BJ (cell line): ENCODE results near the gene NDUFS8. TPM values are rescaled to one million over a fixed set of nuclear protein-coding genes. Genes with fewer than 3 reads are reported as not detected.

Source experiments
- CTCF ChIA-PET: fragments of 350-600 bp; formaldehyde crosslinking; extraction: SDS; loops from one replicate; lab custom pipeline; 2021; ENCODE audit warnings: antibody characterized with exemption, inconsistent platforms; lab: Yijun Ruan, JAX
- POLR2A ChIA-PET: fragments of 300-600 bp; sonication (Branson Sonifier 250); formaldehyde crosslinking; extraction: SDS; loops from one replicate; lab custom pipeline; 2021; ENCODE audit warnings: antibody characterized with exemption; lab: Charles Lee
- DNase-seq: peaks from one replicate; pipeline ENCODE4 v3.0.0-alpha.2; 2011; ENCODE audit warnings: low read depth
- H3K27me3 ChIP-seq: 2 replicates; pipeline ENCODE4 v1.6.0; 2011; ENCODE audit warnings: low read length; ENCODE audit not compliant: control insufficient read depth, insufficient read depth
- H3K36me3 ChIP-seq: 2 replicates; pipeline ENCODE4 v1.5.1; 2011; ENCODE audit warnings: low read length; ENCODE audit not compliant: control insufficient read depth, insufficient read depth
- H3K4me3 ChIP-seq: 2 replicates; pipeline ENCODE4 v1.5.1; 2011; ENCODE audit warnings: low read depth, mild to moderate bottlenecking, control low read depth, low read length
- polyA plus RNA-seq: library from polyadenylated mRNA; depleted of rRNA; stranded (reverse); fragments of >200 nt; gene quantifications from 2 replicates; pipeline ENCODE4 v1.2.3, GENCODE V29; 2011
- TF ChIP-seq, protein P1 (sequence below): IDR thresholded peaks from 2 replicates; pipeline ENCODE4 v1.5.1; 2011; ENCODE audit warnings: low read depth, mild to moderate bottlenecking, control low read depth, inconsistent platforms, low read length, moderate library complexity; ENCODE audit not compliant: insufficient read depth

Gene NDUFS8
- polyA plus RNA-seq, 1 experiment: 101 TPM

DNA sequence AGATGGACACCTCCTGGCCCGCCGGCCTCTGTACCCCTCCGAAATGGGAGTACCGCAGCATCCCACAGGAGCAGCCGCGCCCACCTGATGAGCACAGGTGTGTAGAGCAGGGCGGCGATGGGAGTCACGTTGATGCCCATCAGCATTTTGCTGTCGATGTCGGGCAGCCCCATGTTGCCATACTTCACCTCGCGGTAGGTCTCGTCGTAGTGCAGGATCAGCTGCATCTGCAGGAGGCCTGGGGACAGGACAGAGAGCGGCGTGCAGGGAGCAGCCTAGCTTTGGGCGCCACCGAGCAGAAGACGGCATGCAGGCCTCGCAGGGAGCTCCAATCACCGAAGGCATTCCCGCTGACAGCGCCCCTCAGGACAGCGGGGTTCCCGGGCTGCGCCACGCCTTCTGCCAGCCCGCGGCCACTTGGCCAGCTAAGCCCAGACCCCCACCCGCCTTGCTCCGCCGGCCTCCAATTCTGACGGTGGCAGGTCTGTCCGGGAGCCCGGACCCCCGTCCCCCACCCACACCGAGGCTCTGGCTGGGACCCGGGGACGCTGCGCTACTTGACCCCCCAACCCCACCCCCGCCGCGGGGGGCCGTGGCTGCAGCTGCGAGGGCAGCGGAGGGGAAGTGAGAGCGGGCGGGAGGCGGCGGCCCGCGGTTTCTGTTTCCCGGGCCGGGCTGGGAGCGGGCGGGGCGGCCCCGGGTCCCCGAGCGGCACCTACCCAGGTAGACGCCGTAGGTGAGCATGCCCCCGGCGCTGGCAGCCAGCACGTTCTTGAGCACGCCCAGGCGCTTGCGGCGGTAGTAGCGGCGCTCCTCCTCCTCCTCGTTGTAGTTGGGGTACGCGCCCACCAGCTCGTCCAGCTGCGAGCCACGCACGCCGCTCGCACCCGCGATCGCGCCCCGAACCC is 27.3 kb upstream of the NDUFS8 start:
- Histone ChIP-seq H3K27me3 (no peaks in the 10 kb centered on the region), H3K4me3 (peak overlapping the region; percentile 71), H3K36me3 (no peaks in the 10 kb centered on the region)
- DNase-seq: no peak
- TF ChIP-seq, protein P1, sequence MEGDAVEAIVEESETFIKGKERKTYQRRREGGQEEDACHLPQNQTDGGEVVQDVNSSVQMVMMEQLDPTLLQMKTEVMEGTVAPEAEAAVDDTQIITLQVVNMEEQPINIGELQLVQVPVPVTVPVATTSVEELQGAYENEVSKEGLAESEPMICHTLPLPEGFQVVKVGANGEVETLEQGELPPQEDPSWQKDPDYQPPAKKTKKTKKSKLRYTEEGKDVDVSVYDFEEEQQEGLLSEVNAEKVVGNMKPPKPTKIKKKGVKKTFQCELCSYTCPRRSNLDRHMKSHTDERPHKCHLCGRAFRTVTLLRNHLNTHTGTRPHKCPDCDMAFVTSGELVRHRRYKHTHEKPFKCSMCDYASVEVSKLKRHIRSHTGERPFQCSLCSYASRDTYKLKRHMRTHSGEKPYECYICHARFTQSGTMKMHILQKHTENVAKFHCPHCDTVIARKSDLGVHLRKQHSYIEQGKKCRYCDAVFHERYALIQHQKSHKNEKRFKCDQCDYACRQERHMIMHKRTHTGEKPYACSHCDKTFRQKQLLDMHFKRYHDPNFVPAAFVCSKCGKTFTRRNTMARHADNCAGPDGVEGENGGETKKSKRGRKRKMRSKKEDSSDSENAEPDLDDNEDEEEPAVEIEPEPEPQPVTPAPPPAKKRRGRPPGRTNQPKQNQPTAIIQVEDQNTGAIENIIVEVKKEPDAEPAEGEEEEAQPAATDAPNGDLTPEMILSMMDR: no peak
- CTCF ChIA-PET: interaction anchor here (1.5 to 1.6 kb wide), 2 partner anchors 9 to 48 kb away, joined by 4 to 5 read pairs; no protein-coding TSS in a partner anchor
- POLR2A ChIA-PET: no interaction called here

DNA sequence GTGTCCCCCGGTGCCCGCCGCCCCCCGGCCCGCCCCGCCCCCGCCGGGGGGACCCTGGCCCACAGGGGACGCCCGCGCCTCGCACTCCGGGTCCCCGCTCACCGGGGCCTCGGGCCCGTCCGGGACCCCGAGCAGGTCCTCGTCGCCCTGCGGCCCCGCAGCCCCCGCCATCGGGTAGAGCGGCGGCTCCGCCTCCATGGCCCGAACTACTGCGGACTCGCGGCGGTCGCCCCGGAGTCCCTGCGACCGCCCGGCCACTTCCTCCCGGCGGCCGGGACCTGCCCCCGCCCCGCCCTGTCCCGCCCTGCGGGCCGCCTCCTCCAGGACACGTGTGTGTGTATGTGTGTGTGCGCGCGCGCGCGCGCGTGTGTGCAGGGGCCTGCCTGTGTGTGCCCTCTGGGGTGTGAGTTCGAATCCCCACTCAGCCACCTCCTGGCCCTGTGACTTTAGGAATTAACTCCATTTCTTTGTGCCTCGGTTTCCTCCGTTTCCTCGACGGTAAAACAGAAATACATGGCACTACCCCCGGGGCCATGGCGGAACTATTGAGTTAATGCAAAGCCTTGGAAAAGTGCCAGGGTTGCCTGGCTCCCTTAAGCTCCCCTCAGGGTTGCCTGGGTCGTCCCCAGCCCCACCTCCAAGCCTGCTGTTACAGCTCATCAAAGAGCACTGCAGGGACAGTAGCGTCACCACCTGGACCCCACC is 26.5 kb upstream of the NDUFS8 start, which contains the start of gene UNC93B1:
UNC93B1 (minus strand) TSS at position 252 of the 705 bp plus-strand sequence; CDS start at position 198, 54 bp downstream.
- TF ChIP-seq, protein P1: no peak
- Histone ChIP-seq H3K27me3 (no peaks in the 10 kb centered on the region), H3K4me3 (peak within 1 kb of the TSS; percentile 71), H3K36me3 (no peaks in the 10 kb centered on the region)
- ChIA-PET CTCF (no interaction called here), POLR2A (no interaction called here)
- no peak for DNase-seq

DNA sequence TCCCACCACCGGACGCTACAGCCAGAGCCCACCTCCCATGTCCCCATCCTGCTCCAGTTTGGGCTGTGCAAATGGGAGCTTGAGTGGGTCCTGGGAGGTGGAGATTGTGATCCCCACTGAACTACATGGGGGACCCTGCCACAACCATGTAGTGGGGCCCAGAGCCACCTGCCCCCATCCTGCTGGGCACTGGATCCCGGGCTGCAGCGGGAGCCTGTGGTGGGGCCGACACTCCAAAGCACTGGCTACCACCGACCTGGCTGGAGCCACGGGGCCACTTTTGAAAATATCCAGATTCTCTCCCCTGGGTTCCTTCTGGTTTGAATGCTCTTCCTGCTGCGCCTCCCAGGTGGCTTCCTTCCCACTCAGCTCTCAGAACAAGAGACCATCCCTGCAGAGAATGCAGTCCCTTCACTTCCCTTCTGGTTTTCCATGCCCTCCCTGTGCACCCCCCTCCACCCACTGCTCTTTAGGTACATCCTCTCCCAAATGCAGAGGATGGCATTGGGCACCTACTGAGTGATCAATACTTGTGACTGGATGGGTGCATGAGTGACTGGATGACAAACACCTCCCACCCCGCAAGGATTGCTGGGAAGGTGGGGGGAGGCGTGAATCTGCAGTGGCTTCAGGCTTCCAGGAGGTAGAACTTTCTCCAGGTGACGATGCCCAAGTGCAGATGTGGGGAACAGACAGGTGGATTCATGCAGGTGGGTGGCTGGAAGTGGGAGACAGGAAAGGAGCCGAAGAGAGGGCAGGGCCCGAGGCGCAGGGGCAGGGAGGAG is 25.7 kb upstream of the NDUFS8 start:
- CTCF ChIA-PET: no interaction called here
- Histone ChIP-seq H3K36me3 (no peaks in the 10 kb centered on the region), H3K4me3 (peak overlapping the region; percentile 71; the same call in 1 of the 2 replicates), H3K27me3 (no peaks in the 10 kb centered on the region)
- TF ChIP-seq, protein P1: no peak
- DNase-seq: no peak
- POLR2A ChIA-PET: no interaction called here

DNA sequence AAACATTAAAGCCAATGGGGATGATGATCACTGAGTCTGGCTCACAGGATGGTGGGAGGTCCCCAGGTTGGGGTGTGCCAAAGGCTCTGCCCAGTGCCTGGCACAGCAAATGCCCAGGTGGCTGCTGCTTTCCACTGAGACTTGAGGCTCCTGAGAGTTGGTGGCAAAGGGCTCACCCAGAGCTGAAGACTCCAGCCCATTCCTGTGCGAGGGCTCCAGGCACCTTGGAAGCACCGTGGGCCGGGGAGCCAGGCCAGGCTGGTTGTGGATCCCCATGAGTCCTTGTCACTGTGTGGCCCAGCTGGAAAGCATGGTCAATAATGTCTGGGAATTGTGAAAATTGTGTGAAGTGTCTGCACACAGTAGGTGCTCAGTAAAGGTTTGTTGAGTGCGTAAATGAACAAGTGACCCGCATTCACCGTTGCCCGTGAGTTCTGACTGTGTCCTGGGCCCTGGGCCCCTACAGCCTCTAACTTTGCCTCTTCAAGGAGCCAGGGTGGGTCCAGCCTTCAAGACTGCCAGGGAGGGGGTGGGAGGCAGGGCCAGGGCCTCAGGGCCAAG is 23.8 kb upstream of the NDUFS8 start:
- no peaks in the 10 kb centered on the region for H3K27me3 ChIP-seq
- ChIA-PET POLR2A (no interaction called here), CTCF (interaction anchor here (0.6 kb wide), 1 partner anchor 250 kb away, joined by 3 read pairs; no protein-coding TSS in a partner anchor)
- H3K4me3 ChIP-seq: no peak overlapping the region
- TF ChIP-seq, protein P1: no peak
- DNase-seq: no peak
- H3K36me3 ChIP-seq: no peaks in the 10 kb centered on the region
